ENCODE data around the gene WDPCP.

- TF ChIP-seq CTCF (IDR thresholded peaks at IDR 0.05) (no peak), POLR2AphosphoS5 (IDR thresholded peaks at IDR 0.05; ENCODE audit: low read depth, low read length) (no peak)
Measured at GRCh38 chr2:63555299-63555698, 33.0 kb downstream of the WDPCP start.
